ENCODE results near the gene MRPL24.
A peak's percentile ranks its signal among the peaks of the same experiment; 100 is the strongest.

MRPL24 gene

GRCh38 chr1:156726549-156727226 lies 14.2 kb downstream of the MRPL24 start:
- DNase-seq (ENCODE audit: low spot score in 2 of 2), result peak; percentile 84 to 85
- in situ Hi-C loops (cut with MboI; ENCODE audit: low sequenced_read_pairs), result loop anchor here (5.0 kb wide), 1 partner anchor 41 kb away; the partner anchor contains the start of gene PRCC
- H3K36me3 ChIP-seq (replicated peaks), result peaks cover 34% of the 10 kb centered on the region
- H3K27me3 ChIP-seq (ENCODE audit: low read depth), result no peaks in the 10 kb centered on the region
- H3K9me3 ChIP-seq, result no peaks in the 10 kb centered on the region
- peak overlapping the region; percentile 82 for H3K4me3 ChIP-seq
- peaks cover 14% of the 10 kb centered on the region for H3K4me1 ChIP-seq

GRCh38 chr1:156725683-156726280 lies 15.1 kb downstream of the MRPL24 start:
- H3K4me1 ChIP-seq, result peaks cover 14% of the 10 kb centered on the region
- in situ Hi-C loops (cut with MboI; ENCODE audit: low sequenced_read_pairs), result loop anchor here (5.0 kb wide), 1 partner anchor 42 kb away; the partner anchor contains the start of gene PRCC
- H3K4me3 ChIP-seq, result peak overlapping the region; percentile 82
- peak; percentile 93 to 94 for DNase-seq (ENCODE audit: low spot score in 2 of 2)
- H3K36me3 ChIP-seq (replicated peaks), result peaks cover 43% of the 10 kb centered on the region
- no peaks in the 10 kb centered on the region for H3K9me3 ChIP-seq
- H3K27me3 ChIP-seq (ENCODE audit: low read depth), result no peaks in the 10 kb centered on the region

- Histone ChIP-seq H3K36me3 (replicated peaks) (peaks cover 43% of the 10 kb centered on the region), H3K4me1 (peaks cover 7% of the 10 kb centered on the region), H3K27me3 (ENCODE audit: low read depth) (no peaks in the 10 kb centered on the region), H3K4me3 (no peak overlapping the region), H3K9me3 (no peaks in the 10 kb centered on the region)
- in situ Hi-C loops (cut with MboI; ENCODE audit: low sequenced_read_pairs), result no loop called here
- DNase-seq (ENCODE audit: low spot score in 2 of 2), result no peak
Observed at GRCh38 chr1:156721535-156721934, 19.4 kb downstream of the MRPL24 start.

- Histone ChIP-seq H3K27me3 (ENCODE audit: low read depth) (no peaks in the 10 kb centered on the region), H3K4me3 (no peak overlapping the region), H3K36me3 (replicated peaks) (peaks cover 43% of the 10 kb centered on the region), H3K4me1 (peaks cover 7% of the 10 kb centered on the region), H3K9me3 (no peaks in the 10 kb centered on the region)
- in situ Hi-C loops (cut with MboI; ENCODE audit: low sequenced_read_pairs), result no loop called here
- DNase-seq (ENCODE audit: low spot score in 2 of 2), result no peak
Observed at GRCh38 chr1:156721131-156721530, 19.8 kb downstream of the MRPL24 start.

GRCh38 chr1:156717351-156717750 lies 23.5 kb downstream of the MRPL24 start:
- H3K36me3 ChIP-seq (replicated peaks), result peaks cover 11% of the 10 kb centered on the region
- H3K9me3 ChIP-seq, result no peaks in the 10 kb centered on the region
- no peak for DNase-seq (ENCODE audit: low spot score in 2 of 2)
- H3K4me3 ChIP-seq, result no peak overlapping the region
- in situ Hi-C loops (cut with MboI; ENCODE audit: low sequenced_read_pairs), result no loop called here
- H3K27me3 ChIP-seq (ENCODE audit: low read depth), result no peaks in the 10 kb centered on the region
- no peaks in the 10 kb centered on the region for H3K4me1 ChIP-seq

- no peaks in the 10 kb centered on the region for H3K9me3 ChIP-seq
- H3K4me3 ChIP-seq, result no peak overlapping the region
- no peaks in the 10 kb centered on the region for H3K36me3 ChIP-seq (replicated peaks)
- H3K27me3 ChIP-seq (ENCODE audit: low read depth), result no peaks in the 10 kb centered on the region
- in situ Hi-C loops (cut with MboI; ENCODE audit: low sequenced_read_pairs), result no loop called here
- H3K4me1 ChIP-seq, result no peaks in the 10 kb centered on the region
- DNase-seq (ENCODE audit: low spot score in 2 of 2), result no peak
Observed at GRCh38 chr1:156714830-156715229, 26.1 kb downstream of the MRPL24 start.

- Histone ChIP-seq H3K27me3 (ENCODE audit: low read depth) (no peaks in the 10 kb centered on the region), H3K4me1 (peaks cover 5% of the 10 kb centered on the region), H3K9me3 (no peaks in the 10 kb centered on the region), H3K36me3 (replicated peaks) (no peaks in the 10 kb centered on the region), H3K4me3 (no peak overlapping the region)
- in situ Hi-C loops (cut with MboI; ENCODE audit: low sequenced_read_pairs), result no loop called here
- DNase-seq (ENCODE audit: low spot score in 2 of 2), result no peak
Observed at GRCh38 chr1:156712626-156713025, 28.3 kb downstream of the MRPL24 start.

GRCh38 chr1:156711011-156711817 lies 29.7 kb downstream of the MRPL24 start:
- H3K36me3 ChIP-seq (replicated peaks), result no peaks in the 10 kb centered on the region
- H3K4me1 ChIP-seq, result peaks cover 19% of the 10 kb centered on the region
- no peaks in the 10 kb centered on the region for H3K9me3 ChIP-seq
- in situ Hi-C loops (cut with MboI; ENCODE audit: low sequenced_read_pairs), result no loop called here
- no peaks in the 10 kb centered on the region for H3K27me3 ChIP-seq (ENCODE audit: low read depth)
- H3K4me3 ChIP-seq, result no peak overlapping the region
- DNase-seq (ENCODE audit: low spot score in 2 of 2), result no peak

- peaks cover 27% of the 10 kb centered on the region for H3K4me1 ChIP-seq
- no peak for DNase-seq (ENCODE audit: low spot score in 2 of 2)
- H3K27me3 ChIP-seq (ENCODE audit: low read depth), result no peaks in the 10 kb centered on the region
- no peak overlapping the region for H3K4me3 ChIP-seq
- H3K9me3 ChIP-seq, result no peaks in the 10 kb centered on the region
- in situ Hi-C loops (cut with MboI; ENCODE audit: low sequenced_read_pairs), result no loop called here
- H3K36me3 ChIP-seq (replicated peaks), result no peaks in the 10 kb centered on the region
Observed at GRCh38 chr1:156709757-156710489, 31.0 kb downstream of the MRPL24 start.

GRCh38 chr1:156709031-156709430 lies 31.9 kb downstream of the MRPL24 start:
- Histone ChIP-seq H3K36me3 (replicated peaks) (no peaks in the 10 kb centered on the region), H3K4me3 (no peak overlapping the region), H3K4me1 (peaks cover 28% of the 10 kb centered on the region), H3K9me3 (no peaks in the 10 kb centered on the region), H3K27me3 (ENCODE audit: low read depth) (no peaks in the 10 kb centered on the region)
- DNase-seq (ENCODE audit: low spot score in 2 of 2), result no peak
- in situ Hi-C loops (cut with MboI; ENCODE audit: low sequenced_read_pairs), result no loop called here

- Histone ChIP-seq H3K36me3 (replicated peaks) (no peaks in the 10 kb centered on the region), H3K27me3 (ENCODE audit: low read depth) (no peaks in the 10 kb centered on the region), H3K9me3 (no peaks in the 10 kb centered on the region), H3K4me1 (peaks cover 28% of the 10 kb centered on the region), H3K4me3 (no peak overlapping the region)
- in situ Hi-C loops (cut with MboI; ENCODE audit: low sequenced_read_pairs), result no loop called here
- no peak for DNase-seq (ENCODE audit: low spot score in 2 of 2)
Observed at GRCh38 chr1:156708218-156708661, 32.6 kb downstream of the MRPL24 start.

- in situ Hi-C loops (cut with MboI; ENCODE audit: low sequenced_read_pairs), result no loop called here
- peaks cover 28% of the 10 kb centered on the region for H3K4me1 ChIP-seq
- no peaks in the 10 kb centered on the region for H3K9me3 ChIP-seq
- no peaks in the 10 kb centered on the region for H3K27me3 ChIP-seq (ENCODE audit: low read depth)
- no peak for DNase-seq (ENCODE audit: low spot score in 2 of 2)
- no peak overlapping the region for H3K4me3 ChIP-seq
- no peaks in the 10 kb centered on the region for H3K36me3 ChIP-seq (replicated peaks)
Observed at GRCh38 chr1:156707417-156708217, 33.3 kb downstream of the MRPL24 start.
